GM21786 (cell line): Measurements from ENCODE around the gene ARPIN.
"Not testable (repeated sequence)": the region's sequence is repeated elsewhere in the genome, so short reads cannot be mapped to it uniquely, and the experiment has no call there.

Experiments used
- ATAC-seq: cut with Tn5 transposase; IDR thresholded peaks from one replicate; pipeline ENCODE4 v1.9.1; 2021; ENCODE audit not compliant: unreplicated experiment

Gene ARPIN

DNA sequence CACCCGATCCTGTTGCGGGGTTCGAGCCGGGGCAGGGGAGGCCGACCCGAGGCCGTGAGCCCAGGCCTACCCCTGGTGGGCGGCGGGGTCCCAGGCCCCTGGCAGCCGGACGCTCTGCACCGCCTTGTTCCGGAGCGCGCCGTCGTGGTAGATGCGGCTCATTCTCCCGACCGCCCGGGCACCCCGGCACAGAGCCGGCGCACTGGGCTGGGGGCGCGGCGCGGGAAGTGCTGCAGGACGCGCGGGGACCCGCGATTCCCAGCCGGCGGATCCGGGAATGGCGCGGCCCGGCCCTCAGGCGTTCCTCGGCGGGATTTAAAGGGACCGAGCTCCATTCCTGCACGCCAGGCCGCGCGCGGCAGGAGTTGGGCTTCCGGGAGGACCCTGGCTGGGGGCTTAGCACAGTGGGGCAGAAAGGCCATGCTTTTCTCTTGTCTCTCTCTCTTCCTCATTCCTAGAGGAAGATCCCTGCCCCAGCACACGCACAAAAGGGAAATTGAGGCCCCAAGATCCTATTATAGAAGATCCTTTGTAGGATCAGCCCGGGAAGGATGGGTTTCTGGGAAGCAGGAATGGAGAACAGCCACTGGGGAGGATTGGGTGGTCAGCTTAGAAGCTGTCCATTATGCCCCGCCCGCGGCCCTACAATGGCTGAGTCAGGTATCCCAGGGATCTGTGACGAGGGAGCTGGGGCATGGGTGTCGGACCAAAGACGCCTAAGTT lies at the start of gene ARPIN:
ARPIN (minus strand) TSS at position 279 of the 723 bp plus-strand sequence; CDS start at position 162, 117 bp downstream.
- ATAC-seq = no peak

DNA sequence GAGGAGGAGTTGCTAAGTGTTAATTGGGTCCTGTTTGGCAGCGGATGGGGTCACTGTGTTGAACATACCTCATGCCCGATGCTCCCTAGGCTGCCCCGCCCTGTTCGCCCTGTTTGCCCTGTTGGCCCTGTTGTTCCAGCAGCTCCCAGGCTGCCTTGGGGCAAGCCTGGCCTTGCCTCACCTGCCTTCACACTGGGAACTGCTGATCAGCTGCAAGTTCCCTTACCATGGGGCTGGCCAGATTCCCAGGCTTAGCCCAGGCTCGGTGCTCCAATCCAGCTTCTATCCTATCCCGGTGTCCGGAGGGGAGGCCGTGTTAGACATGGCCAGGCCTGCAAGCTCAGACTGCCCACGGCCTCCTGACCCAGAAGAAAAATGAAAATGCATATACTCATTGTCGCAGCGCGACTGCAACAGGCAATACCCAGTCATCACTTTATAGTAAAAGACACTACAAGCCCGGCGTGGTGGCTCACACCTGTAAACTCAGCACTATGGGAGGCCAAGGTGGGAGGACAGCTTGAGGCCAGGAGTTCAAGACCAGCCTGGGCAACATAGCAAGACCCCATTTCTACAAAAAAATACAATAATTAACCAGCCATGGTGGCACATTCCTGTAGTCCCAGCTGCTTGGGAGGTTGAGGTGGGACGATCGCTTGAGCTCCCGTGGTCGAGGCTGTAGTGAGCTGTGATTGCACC lies 45.5 kb upstream of the ARPIN start:
- no peak for ATAC-seq

DNA sequence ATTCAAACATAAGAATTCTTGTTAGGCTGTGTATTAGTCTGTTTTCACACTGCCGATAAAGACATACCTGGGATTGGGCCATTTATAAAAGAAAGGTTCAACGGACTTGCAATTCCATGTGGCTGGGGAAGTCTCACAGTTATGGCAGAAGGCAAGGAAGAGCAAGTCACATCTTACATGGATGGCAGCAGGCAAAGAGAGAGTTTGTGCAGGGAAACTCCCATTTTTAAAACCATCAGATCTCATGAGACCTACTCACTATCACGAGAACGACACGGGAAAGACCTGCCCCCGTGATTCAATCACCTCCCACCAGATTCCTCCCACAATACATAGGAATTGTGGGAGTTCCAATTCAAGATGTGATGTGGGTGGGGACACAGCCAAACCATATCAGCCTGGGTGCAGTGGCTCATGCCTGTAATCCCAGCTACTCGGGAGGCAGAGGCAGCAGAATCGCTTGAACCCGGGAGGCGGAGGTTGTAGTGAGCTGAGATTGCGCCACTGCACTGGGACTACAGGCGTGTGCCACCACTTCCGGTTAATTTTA lies 42.8 kb upstream of the ARPIN start:
- ATAC-seq = not testable (repeated sequence)

DNA sequence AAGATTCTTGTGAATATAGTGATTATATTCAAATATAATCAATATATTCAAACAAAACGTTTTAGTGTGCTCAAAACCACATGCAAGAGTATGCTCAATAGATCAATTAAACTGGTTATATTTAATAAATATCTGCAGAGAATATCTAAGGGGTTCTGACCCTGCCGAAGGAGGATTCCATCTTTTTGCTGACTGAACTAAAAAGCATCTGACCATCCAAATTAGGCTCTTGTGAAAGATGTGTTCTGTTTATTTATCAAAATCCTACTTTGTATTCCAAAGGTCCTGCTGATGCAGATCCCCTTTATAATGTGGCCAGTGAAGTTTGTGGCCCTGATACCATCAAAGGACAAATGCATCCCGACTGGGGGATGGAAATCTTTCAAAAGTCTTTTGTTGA lies 41.8 kb upstream of the ARPIN start:
- ATAC-seq = no peak

DNA sequence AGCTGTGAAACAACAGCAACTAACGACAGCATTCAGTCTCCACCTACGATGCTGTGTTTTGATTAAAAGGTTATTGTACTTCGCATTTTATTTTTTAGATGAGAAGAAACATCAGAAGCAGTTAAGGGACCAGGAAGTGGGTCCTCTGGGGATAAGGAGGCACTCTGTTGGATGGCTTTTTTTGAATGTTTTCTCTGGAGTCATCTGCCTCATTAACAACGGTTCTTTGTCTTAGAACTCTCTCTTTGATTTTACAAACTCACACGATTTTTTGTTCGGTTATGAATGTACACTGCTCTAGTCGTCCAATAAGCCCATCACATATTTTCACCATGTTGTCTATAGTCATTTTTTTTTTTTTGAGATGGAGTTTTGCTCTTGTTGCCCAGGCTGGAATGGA lies 36.0 kb upstream of the ARPIN start:
- no peak for ATAC-seq

DNA sequence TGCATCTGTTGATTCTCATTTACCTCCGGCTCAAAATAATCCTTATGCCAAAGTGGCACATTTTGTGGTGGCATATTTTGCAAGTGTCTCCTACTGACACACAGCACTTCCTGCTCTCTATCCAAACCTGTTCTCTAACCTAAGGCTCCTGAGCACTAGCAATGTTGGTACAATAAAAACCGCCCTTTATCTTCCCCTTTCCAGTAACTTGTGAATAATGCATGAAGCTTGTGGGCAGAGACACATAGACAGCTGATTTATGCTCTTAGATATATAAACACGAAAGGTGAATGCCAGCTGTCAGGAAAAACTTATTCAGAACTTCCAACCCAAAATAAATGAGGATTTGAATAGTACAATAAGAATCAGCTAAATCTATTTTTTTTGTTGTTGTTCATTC lies 34.6 kb upstream of the ARPIN start:
- no peak for ATAC-seq

DNA sequence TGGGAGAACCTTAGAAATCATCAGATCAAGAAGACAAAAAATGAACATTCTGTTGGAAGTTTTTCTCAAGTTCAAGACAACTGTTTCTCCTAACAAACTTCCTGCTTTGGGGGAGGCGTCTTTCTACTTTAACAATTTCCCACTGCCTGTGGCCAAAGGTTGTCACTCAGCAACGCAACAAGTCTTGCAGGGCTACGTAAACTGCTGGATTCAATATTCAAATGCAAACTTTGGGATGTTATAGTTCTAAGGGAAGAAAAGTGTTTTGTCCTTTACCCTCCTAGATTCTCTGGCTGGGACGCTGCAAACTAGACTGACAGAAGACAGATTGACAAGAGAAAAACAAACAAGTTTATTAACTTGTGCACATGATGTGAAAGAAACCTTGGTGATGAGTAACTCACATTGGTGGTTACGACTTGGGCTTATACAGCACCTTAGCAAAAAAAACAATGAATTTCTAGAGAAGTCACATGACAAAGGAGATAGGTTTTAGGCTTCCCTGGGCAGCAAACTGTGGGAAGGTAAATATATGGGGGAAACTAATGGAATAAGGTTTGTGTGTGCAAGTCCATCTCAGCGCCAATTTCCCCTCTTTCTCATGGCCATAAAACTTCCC lies 34.0 kb upstream of the ARPIN start:
- no peak for ATAC-seq

DNA sequence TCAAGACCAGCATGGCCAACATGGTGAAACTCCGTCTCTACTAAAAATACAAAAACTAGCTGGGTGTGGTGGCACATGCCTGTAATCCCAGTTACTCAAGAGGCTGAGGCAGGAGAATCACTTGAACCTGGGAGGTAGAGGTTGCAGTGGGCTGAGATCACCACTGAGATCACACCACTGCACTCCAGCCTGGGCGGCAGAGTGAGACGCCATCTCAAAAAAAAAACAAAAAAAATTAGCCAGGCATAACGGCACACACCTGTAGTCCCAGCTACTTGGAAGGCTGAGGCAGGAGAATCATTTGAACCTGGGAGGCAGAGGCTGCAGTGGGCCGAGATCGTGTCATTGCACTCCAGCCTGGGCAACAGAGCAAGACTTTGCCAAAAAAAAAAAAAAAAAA lies 31.0 kb upstream of the ARPIN start:
- not testable (repeated sequence) for ATAC-seq

DNA sequence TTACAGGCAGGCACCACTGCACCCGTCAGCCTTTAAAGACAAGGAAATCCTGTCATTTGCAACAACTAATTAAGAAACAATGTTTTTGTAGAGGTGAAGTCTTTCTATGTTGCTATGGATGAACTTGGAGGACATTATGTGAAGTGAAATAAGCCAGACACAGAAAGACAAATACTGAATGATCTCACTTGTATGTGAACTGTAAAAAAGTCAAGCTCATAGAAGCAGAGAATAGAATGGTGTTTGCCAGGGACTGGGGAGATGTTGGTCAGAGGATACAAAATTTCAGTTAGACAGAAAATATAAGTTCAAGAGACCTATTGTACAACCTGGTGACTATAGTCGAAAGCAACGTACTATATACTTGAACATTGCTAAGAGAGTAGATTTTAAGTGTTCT lies 27.2 kb upstream of the ARPIN start:
- no peak for ATAC-seq

DNA sequence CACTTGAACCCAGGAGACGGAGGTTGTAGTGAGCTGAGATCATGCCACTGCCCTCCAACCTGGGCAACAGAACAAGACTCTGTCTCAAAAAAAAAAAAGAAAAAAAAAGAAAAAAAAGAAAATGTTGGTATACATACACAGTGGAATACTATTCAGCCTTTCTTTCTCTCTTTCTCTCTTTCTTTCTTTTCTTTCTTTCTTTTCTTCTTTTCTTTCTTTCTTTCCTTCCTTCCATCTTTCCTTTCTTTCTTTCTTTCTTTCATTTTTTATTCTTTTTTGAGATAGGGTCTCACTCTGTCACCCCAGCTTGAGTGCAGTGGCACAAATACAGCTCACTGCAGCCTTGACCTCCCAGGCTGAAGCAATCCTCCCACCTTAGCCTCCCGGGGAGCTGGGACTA lies 26.6 kb upstream of the ARPIN start:
- ATAC-seq = not testable (repeated sequence)

DNA sequence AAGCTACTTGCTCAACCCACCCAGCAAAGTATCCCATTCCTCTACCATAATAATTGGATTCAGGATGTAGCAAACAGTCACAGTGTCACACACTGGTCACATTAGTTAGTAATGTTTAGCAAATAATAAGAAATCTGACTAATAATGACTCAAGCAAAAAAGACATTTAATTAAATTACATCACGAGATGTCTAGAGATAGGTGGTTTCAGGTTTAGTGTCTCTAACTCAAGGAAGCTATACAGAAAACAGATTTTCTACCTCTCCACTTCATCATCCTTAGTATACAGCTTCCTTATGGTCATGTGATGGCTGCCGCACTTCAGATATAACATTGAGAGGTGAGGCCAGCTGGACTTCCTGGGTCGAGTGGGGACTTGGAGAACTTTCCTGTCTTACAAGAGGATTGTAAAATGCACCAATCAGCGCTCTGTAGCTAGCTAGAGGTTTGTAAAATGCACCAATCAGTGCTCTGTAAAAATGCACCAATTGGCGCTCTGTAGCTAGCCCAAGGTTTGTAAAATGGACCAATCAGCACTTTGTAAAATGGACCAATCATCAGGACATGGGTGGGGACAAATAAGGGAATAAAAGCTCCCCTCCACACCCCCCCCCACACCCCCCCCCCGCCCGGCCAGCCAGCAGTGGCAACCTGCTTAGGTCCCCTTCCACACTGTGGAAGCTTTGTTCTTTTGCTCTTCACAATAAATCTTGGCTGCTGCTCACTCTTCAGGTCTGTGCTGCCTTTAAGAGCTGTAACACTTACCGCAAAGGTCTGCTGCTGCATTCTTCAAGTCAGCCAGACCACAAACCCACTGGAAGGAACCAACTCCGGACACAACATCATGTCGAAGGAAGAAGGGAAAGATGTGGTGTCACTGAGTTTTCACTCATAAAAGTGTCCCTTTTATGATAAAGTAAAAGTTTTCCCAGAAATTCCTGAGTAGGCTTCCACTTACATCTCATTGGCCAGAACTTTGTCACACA lies 24.9 kb upstream of the ARPIN start:
- no peak for ATAC-seq

DNA sequence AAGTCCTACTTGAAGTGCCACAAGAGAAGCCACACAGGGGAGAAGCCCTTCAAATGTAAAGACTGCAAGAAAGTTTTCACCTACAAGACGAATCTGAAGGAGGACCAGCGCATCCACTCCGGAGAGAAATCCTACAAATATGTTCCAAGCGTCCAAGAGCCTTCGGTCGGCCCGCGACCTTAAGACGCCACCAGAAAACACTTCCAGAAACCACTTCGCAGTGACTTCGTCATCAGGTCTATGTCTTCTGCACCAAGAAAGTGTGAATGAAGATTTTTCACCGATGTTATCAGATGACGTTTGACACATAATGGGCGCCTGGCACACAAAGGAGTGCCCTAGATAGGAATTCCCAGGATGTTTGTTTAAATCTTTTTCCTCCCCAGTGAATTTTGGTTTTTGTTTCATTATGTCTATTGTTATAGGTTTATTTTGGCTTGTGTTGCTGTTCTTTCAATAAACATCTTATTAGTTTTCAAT lies 24.1 kb upstream of the ARPIN start:
- no peak for ATAC-seq

DNA sequence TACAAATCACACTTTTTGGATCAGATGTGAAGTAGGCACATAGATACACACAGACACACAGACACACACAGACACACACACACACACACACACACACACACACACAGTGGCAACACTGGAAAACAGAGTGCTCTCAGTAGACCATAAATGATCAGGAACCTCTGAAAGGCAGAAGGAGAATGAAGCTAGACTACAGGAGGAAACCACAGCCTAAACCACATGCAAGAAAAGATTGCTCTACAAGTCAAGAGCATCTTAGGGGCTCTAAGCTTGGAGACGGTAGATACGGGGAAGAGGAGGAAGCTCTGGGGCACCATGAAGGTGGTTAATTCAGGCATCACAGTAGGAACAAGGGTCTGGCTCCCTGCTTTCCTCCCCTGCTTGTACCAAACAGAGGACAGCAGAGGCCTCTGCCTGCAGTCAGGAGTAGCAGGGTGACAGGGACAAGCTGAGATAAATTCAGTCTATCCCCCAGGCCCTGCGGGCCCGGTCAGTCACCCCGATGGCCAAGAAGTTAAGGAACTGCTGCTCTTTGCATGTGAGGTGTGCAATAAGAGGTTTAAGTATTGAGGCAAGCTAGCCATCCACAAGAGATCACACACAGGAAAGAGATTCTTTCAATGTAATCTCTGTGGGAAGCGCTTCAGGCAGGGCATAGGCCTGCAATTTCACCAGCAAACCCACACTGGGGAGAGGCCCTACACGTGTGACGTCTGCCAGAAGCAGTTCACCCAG lies 23.5 kb upstream of the ARPIN start:
- no peak for ATAC-seq

DNA sequence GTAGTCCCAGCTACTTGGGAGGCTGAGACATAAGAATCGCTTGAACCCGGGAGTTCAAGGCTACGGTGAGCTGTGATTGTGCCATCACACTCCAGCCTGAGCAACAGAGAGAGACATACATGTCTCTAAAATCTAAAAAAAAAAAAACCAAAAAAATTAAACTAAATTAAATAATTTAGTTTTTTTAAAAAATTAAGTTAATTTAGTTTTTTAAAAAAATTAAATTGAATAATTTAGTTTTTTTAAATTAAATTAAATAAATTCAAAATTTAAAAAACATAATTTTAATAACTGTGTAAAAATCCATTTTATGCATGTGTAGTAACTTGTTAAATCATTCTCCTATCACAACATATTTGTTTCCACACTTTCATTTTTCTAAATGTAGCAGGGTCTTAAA lies 20.1 kb upstream of the ARPIN start:
- no peak for ATAC-seq

DNA sequence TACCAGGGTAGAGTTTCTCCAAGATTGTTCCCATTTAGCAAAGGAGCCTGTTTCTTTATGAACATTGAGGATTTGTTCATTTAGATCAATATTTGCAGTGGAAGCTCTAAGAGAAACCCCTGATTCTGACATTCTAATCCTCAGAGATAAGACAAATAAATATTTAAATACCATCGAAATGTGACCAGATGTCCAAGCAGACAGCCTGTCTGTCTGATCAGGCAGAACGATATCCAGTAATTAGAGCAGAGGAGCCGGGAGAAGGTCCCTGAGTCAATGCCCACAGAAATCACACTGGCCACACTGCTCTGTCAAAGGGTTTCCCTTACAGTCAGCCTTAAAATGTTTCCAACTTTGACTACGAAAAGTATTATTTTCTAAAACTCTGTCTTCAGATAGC lies 15.7 kb upstream of the ARPIN start:
- no peak for ATAC-seq

DNA sequence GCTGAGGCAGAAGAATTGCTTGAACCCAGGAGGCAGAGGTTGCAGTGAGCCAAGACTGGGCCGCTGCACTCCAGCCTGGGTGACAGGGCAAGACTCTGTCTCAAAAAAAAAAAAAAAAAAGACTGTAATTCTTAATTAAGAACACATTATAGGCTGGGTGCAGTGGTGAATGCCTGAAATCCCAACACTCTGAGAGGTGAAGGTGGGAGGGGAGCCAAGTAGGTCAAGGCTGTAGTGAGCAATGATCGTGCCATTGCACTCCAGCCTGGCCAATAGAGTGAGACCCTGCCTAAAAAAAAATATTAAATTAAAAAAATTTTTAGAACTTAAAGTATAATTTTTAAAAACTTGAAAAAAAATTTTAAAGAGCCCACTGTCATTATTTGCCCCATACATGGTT lies 13.4 kb upstream of the ARPIN start:
- no peak for ATAC-seq

DNA sequence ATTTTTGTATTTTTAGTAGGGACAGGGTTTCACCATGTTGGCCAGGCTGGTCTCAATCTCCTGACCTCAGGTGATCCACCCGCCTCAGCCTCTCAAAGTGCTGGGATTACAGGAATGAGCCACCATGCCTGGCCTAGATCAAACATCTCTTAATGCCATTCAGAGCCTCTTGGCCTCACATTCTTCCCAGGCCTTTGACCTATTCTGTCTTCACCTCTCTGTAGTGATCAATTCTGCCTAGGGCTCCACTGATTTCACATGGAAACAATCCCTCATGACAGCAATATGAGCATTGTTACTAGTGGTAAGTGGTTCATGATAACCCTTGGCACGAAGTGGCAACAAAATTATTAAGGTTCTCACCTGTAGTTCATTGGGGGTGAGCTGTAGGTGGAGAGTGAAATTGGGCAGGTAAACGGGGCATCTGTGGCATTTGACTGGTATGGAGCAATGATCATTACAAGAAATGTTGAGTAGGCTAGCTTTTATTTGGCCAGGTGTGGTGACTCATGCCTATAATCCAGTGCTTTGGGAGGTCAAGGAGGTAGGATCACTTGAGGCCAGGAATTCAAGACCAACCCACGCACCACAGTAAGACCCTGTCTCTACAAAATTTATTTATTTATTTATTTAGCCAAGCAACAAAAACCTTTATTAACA lies 4.8 kb upstream of the ARPIN start:
- ATAC-seq = no peak

DNA sequence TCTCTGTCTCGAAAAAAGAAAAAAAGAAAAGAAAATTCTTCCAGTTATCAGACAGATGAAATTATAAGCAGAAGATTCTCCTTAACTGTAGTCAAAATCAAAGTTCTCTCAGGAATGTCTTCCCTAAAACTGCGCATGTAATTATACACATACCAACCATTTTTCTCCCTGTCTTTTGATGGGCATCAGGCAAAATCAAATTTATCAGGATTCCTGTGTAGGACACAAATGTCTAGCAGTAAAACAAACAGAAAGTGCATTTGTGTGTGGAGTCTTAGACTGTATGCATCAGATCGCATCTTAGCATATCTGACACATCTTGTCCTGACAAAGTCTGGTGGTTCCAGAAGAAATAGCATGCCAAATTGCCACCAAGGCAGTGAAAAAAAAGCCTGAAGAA lies 3.9 kb upstream of the ARPIN start:
- ATAC-seq = no peak

DNA sequence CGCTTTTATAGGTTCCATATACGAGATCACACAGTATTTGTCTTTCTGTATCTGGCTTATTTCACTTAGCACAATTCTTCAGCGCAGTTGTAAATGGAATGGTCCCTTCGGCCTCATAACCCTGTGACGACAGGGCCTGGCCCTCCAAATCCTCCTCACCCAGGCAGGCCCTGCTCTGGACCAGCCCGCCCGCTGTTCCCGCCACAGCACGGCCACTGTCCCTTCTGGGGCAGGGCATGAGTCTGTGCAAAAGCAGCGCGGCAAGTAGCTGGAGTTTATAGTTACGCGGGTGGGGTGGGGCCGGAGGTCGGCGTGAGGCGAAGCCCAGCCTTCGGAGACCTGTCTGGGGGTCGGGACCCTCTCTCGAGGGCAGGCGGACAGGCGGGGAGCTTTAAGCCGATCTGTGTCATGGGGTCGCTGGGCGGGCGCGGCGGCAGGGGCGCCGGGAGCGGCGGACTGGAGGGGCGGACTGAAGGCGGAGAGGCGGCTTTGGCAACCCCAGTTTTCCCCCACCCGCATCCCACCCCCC lies 543 bp downstream of the ARPIN start:
- no peak for ATAC-seq
